Thyroid gland (tissue), 4 donors: Measurements from ENCODE around the gene SMIM43. TPM values are rescaled to one million over a fixed set of nuclear protein-coding genes. Genes with fewer than 3 reads are reported as not detected.

ENCODE experiments used
- DNase-seq, 2 donors: peaks; one replicate each; pipeline ENCODE4 v3.0.0-alpha.2; 2019
- H3K27ac ChIP-seq, 3 donors: fragments of 200-600 bp; sonication (generic); 1 replicate in 2 of 3; 2 replicates in 1 of 3; pipeline ENCODE4 v1.5.1; 2016 to 2019; ENCODE audit warnings: mild to moderate bottlenecking in 1 of 3, moderate library complexity in 1 of 3
- H3K27me3 ChIP-seq: fragments of 200-600 bp; sonication (generic); one replicate; pipeline ENCODE4 v1.5.1; 2019
- H3K36me3 ChIP-seq, 2 donors: fragments of 200-600 bp; sonication (generic); one replicate each; pipeline ENCODE4 v1.5.1; 2016 to 2019
- H3K4me1 ChIP-seq, 2 donors: fragments of 200-600 bp; sonication (generic); one replicate each; pipeline ENCODE4 v1.5.1; 2017 to 2019
- H3K4me3 ChIP-seq, 3 donors: fragments of 200-600 bp; sonication (generic); replicated peaks in 1 of 3; 1 replicate in 2 of 3; 2 replicates in 1 of 3; pipeline ENCODE4 v1.5.1; 2016; ENCODE audit warnings: mild to moderate bottlenecking in 1 of 3
- H3K9me3 ChIP-seq: fragments of 200-600 bp; sonication (generic); one replicate; pipeline ENCODE4 v1.5.1; 2017
- CTCF ChIP-seq, 6 experiments: fragments of 200-600 bp in 3 of 6; fragments of 450-650 bp in 3 of 6; sonication (generic) in 3 of 6; IDR thresholded peaks; one replicate each; pipeline ENCODE4 v1.5.1; 2016 to 2019; ENCODE audit warnings: antibody characterized with exemption in 6 of 6, mild to moderate bottlenecking in 2 of 6, inconsistent platforms in 1 of 6, moderate library complexity in 1 of 6
- POLR2A ChIP-seq, 2 donors: fragments of 450-650 bp; IDR thresholded peaks; one replicate each; pipeline ENCODE4 v1.6.1; 2017; ENCODE audit warnings: antibody characterized with exemption in 2 of 2, mild to moderate bottlenecking in 2 of 2, moderate library complexity in 1 of 2
- WGBS, 2 donors: methylation state at CpG; one replicate each; pipeline ENCODE4 v1.1.5; 2017; 5-methylcytosine and 5-hydroxymethylcytosine counted together
- intact Hi-C: fragments of 100-400 bp; cut with DNase I; formaldehyde crosslinking; loops from one replicate; pipeline ENCODE4 v1.15.1; 2023
- total RNA-seq, 4 donors: library from RNA; depleted of rRNA; stranded (reverse); fragments of >200 nt; gene quantifications; one replicate each; pipeline ENCODE4 v1.2.3, GENCODE V29; 2016

The SMIM43 gene
- total RNA-seq, 4 donors from 2014 or later, result not detected

GRCh38 chr4:121796283-121796682 lies 31.3 kb upstream of the SMIM43 start:
- Histone ChIP-seq H3K27me3 (no peaks in the 10 kb centered on the region), H3K36me3 (no peaks in the 10 kb centered on the region), H3K27ac (no peak overlapping the region), H3K4me3 (no peak overlapping the region), H3K9me3 (no peaks in the 10 kb centered on the region), H3K4me1 (peaks cover 0 to 3% of the 10 kb centered on the region in 2 donors)
- TF ChIP-seq POLR2A (IDR thresholded peaks at IDR 0.05) (no peak), CTCF (IDR thresholded peaks at IDR 0.05) (no peak)
- intact Hi-C loops, result no loop called here
- no peak for DNase-seq

GRCh38 chr4:121794505-121795188 lies 29.7 kb upstream of the SMIM43 start:
- no peaks in the 10 kb centered on the region for H3K4me1 ChIP-seq
- no peaks in the 10 kb centered on the region for H3K27me3 ChIP-seq
- intact Hi-C loops, result no loop called here
- H3K36me3 ChIP-seq, result no peaks in the 10 kb centered on the region
- H3K4me3 ChIP-seq, result no peak overlapping the region
- H3K27ac ChIP-seq, result no peak overlapping the region
- TF ChIP-seq CTCF (IDR thresholded peaks at IDR 0.05) (no peak), POLR2A (IDR thresholded peaks at IDR 0.05) (no peak)
- H3K9me3 ChIP-seq, result no peaks in the 10 kb centered on the region
- DNase-seq, result no peak
- 66 to 76% methylated on average over 5 of the region's 5 CpGs for WGBS, 2 donors

GRCh38 chr4:121792966-121793365 lies 28.0 kb upstream of the SMIM43 start:
- Histone ChIP-seq H3K27me3 (no peaks in the 10 kb centered on the region), H3K9me3 (no peaks in the 10 kb centered on the region), H3K36me3 (no peaks in the 10 kb centered on the region), H3K4me1 (no peaks in the 10 kb centered on the region), H3K4me3 (no peak overlapping the region), H3K27ac (no peak overlapping the region)
- TF ChIP-seq CTCF (IDR thresholded peaks at IDR 0.05) (no peak), POLR2A (IDR thresholded peaks at IDR 0.05) (no peak)
- DNase-seq, result no peak
- intact Hi-C loops, result no loop called here
- 73 to 77% methylated on average over 2 of the region's 2 CpGs for WGBS, 2 donors

- intact Hi-C loops, result no loop called here
- no peak for TF ChIP-seq CTCF (IDR thresholded peaks at IDR 0.05)
- no peak for TF ChIP-seq POLR2A (IDR thresholded peaks at IDR 0.05)
- no peaks in the 10 kb centered on the region for H3K4me1 ChIP-seq
- H3K36me3 ChIP-seq, result no peaks in the 10 kb centered on the region
- no peaks in the 10 kb centered on the region for H3K27me3 ChIP-seq
- 92% methylated on average over 5 of the region's 5 CpGs for WGBS, 2 donors
- H3K27ac ChIP-seq, result no peak overlapping the region
- DNase-seq, result no peak
- H3K9me3 ChIP-seq, result no peaks in the 10 kb centered on the region
- no peak overlapping the region for H3K4me3 ChIP-seq
Observed at GRCh38 chr4:121791481-121791880, 26.5 kb upstream of the SMIM43 start.

GRCh38 chr4:121790976-121791375 lies 26.0 kb upstream of the SMIM43 start:
- DNase-seq, result no peak
- H3K4me3 ChIP-seq, result no peak overlapping the region
- intact Hi-C loops, result no loop called here
- H3K9me3 ChIP-seq, result no peaks in the 10 kb centered on the region
- TF ChIP-seq POLR2A (IDR thresholded peaks at IDR 0.05), result no peak
- TF ChIP-seq CTCF (IDR thresholded peaks at IDR 0.05), result no peak
- H3K27ac ChIP-seq, result no peak overlapping the region
- H3K4me1 ChIP-seq, result no peaks in the 10 kb centered on the region
- H3K27me3 ChIP-seq, result no peaks in the 10 kb centered on the region
- no peaks in the 10 kb centered on the region for H3K36me3 ChIP-seq
